ENCODE results near the gene TSSK2. TPM values are rescaled to one million over a fixed set of nuclear protein-coding genes. Genes with fewer than 3 reads are reported as not detected.

The TSSK2 gene
- total and polyA plus RNA-seq, 2 of the 8 experiments (the other 6 are each of a cell fraction or from before 2014, with no cell fraction given) = not detected

- TF ChIP-seq SAP30 (IDR thresholded peaks at IDR 0.05; ENCODE audit: insufficient read depth, insufficient replicate concordance, low read length) (no peak), PHF8 (conservative IDR thresholded peaks at IDR 0.05; ENCODE audit: low read depth, low read length) (peak; percentile 34), KDM5A (IDR thresholded peaks at IDR 0.05; ENCODE audit: low read length) (no peak)
Measured at GRCh38 chr22:19122752-19123492, 8.2 kb upstream of the TSSK2 start (continued).

All from H1 (cell line).